Body of pancreas (tissue), 4 donors: ENCODE results near the gene C1QTNF6. TPM values are rescaled to one million over a fixed set of nuclear protein-coding genes. Genes with fewer than 3 reads are reported as not detected.

Source experiments
- ATAC-seq: fragments of 150-250 bp; one replicate; pipeline ENCODE4 v1.9.1; 2016
- DNase-seq, 4 donors: peaks; one replicate each; pipeline ENCODE4 v3.0.0-alpha.2; 2019
- H3K27ac ChIP-seq, 4 donors: fragments of 200-600 bp; sonication (generic); 1 replicate in 3 of 4; 2 replicates in 1 of 4; pipeline versions ENCODE4 v1.5.1 to v1.6.1; 2016 to 2019; ENCODE audit warnings: mild to moderate bottlenecking in 1 of 4, mixed read lengths in 1 of 4, moderate library complexity in 1 of 4
- H3K27me3 ChIP-seq, 2 donors: fragments of 200-600 bp; sonication (generic); one replicate each; pipeline ENCODE4 v1.6.0; 2016; ENCODE audit warnings: mild to moderate bottlenecking in 1 of 2
- H3K36me3 ChIP-seq, 2 donors: fragments of 200-600 bp; sonication (generic); replicated peaks in 1 of 2; 2 replicates each; pipeline ENCODE4 v1.5.1; 2016; ENCODE audit warnings: low read depth in 2 of 2; ENCODE audit not compliant: insufficient read depth in 1 of 2
- H3K4me1 ChIP-seq: fragments of 200-600 bp; sonication (generic); one replicate; pipeline ENCODE4 v1.6.0; 2016
- H3K4me3 ChIP-seq, 2 donors: fragments of 200-600 bp; sonication (generic); 1 replicate in 1 of 2; 2 replicates in 1 of 2; pipeline ENCODE4 v1.5.1; 2016 to 2019
- H3K9me3 ChIP-seq, 3 donors: fragments of 200-600 bp; sonication (generic); 1 replicate in 2 of 3; 2 replicates in 1 of 3; pipeline ENCODE4 v1.5.1; 2016
- POLR2A ChIP-seq, 3 donors: fragments of 450-650 bp; IDR thresholded peaks; one replicate each; pipeline ENCODE4 v1.6.1; 2016; ENCODE audit warnings: antibody characterized with exemption in 3 of 3, mild to moderate bottlenecking in 2 of 3
- WGBS, 2 donors: methylation state at CpG; one replicate each; pipeline ENCODE4 v1.1.5; 2017; 5-methylcytosine and 5-hydroxymethylcytosine counted together
- intact Hi-C: fragments of 100-400 bp; cut with DNase I; formaldehyde crosslinking; loops from one replicate; pipeline ENCODE4 v1.15.1; 2023
- total RNA-seq, 2 donors: library from RNA; depleted of rRNA; stranded (reverse); fragments of >200 nt; gene quantifications; one replicate each; pipeline ENCODE4 v1.1.0, GENCODE V29; 2016
- TF ChIP-seq, protein P1 (sequence below), 7 experiments: fragments of 450-650 bp in 4 of 7; fragments of 200-600 bp in 3 of 7; sonication (generic) in 3 of 7; IDR thresholded peaks; one replicate each; pipeline ENCODE4 v1.5.1; 2016 to 2019; ENCODE audit warnings: antibody characterized with exemption in 7 of 7

C1QTNF6 gene
- total RNA-seq, 2 donors from 2014 or later = 2.0 to 4.7 TPM

DNA sequence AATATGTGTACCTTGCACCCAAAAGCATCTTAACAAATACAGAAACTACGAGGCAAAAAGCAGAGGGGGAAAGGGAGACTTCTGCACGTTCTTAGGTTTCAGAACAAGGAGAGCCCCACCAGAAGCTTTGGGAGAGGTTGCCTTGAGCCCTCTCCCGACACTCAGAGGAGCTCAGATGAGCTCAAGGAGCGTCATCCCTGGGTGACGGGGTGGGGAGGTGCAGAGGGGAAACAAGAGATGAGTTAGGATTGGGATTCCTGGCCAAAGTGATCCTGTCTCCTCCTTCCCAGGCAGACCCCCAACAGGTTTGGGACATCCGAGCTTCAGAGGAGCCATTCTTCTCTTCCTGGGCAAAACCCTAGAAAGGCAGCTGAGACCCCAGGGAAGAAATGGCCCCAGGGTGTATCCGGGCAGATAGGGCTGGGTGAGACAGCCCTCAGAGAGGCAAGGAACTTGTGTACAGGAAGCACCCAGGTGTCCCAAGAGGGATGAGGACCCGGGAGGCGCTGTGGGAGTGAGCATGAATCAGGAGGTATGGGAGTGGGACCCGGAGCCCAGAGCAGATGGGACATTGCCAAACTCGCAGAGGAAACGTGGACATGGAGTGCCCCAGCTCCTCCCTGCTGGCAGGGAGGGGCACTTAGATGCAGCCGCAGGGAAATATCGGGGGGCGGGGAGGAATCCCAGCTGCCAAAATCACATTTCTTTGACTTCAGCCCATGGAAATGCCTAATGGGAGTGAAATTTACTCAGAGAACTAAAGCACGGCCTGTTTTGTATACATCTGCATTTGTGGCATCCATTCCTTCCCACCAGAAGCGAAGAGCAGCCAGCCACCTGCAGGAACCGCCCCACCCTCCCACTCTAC, 12.4 kb downstream of the C1QTNF6 start:
- H3K4me1 ChIP-seq = peaks cover 17% of the 10 kb centered on the region

DNA sequence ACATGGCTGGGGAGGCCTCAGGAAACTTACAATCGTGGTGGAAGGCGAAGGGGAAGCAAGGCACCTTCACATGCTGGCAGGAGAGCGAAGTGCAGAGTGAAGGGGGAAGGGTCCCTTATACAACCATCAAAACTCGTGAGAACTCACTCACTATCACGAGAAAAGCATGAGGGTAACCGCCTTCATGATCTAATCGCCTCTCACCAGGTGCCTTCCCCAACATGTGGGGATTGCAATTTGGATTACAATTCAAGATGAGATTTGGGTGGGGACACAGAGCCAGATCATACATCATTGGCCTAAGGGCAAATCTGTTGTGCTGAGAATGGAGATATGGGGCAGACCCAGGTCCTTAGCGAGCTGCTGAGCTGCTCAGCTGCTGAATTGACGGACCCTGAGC, 13.1 kb downstream of the C1QTNF6 start:
- WGBS, 2 donors = 78 to 81% methylated on average over 9 of the region's 9 CpGs
- H3K4me1 ChIP-seq = peaks cover 17% of the 10 kb centered on the region
- no peak for DNase-seq
- no peaks in the 10 kb centered on the region for H3K27me3 ChIP-seq
- ATAC-seq = no peak
- H3K36me3 ChIP-seq = no peaks in the 10 kb centered on the region
- intact Hi-C loops = no loop called here
- H3K9me3 ChIP-seq = no peaks in the 10 kb centered on the region
- TF ChIP-seq, protein P1, sequence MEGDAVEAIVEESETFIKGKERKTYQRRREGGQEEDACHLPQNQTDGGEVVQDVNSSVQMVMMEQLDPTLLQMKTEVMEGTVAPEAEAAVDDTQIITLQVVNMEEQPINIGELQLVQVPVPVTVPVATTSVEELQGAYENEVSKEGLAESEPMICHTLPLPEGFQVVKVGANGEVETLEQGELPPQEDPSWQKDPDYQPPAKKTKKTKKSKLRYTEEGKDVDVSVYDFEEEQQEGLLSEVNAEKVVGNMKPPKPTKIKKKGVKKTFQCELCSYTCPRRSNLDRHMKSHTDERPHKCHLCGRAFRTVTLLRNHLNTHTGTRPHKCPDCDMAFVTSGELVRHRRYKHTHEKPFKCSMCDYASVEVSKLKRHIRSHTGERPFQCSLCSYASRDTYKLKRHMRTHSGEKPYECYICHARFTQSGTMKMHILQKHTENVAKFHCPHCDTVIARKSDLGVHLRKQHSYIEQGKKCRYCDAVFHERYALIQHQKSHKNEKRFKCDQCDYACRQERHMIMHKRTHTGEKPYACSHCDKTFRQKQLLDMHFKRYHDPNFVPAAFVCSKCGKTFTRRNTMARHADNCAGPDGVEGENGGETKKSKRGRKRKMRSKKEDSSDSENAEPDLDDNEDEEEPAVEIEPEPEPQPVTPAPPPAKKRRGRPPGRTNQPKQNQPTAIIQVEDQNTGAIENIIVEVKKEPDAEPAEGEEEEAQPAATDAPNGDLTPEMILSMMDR (IDR thresholded peaks at IDR 0.05) = no peak
- no peak for TF ChIP-seq POLR2A (IDR thresholded peaks at IDR 0.05)
- H3K27ac ChIP-seq = no peak overlapping the region
- H3K4me3 ChIP-seq = no peak overlapping the region

More for the DNA sequence above, 12.4 kb downstream of the C1QTNF6 start:
- Histone ChIP-seq H3K27ac (peak overlapping the region in 1 of 4 donors; percentile 52), H3K36me3 (no peaks in the 10 kb centered on the region), H3K27me3 (no peaks in the 10 kb centered on the region), H3K9me3 (no peaks in the 10 kb centered on the region), H3K4me3 (no peak overlapping the region)
- TF ChIP-seq POLR2A (IDR thresholded peaks at IDR 0.05) = no peak
- TF ChIP-seq, protein P1 (IDR thresholded peaks at IDR 0.05) = no peak
- DNase-seq = peak in 1 of 4 donors; percentile 7
- WGBS, 2 donors = 58 to 68% methylated on average over 18 of the region's 18 CpGs
- no peak for ATAC-seq
- intact Hi-C loops = no loop called here

DNA sequence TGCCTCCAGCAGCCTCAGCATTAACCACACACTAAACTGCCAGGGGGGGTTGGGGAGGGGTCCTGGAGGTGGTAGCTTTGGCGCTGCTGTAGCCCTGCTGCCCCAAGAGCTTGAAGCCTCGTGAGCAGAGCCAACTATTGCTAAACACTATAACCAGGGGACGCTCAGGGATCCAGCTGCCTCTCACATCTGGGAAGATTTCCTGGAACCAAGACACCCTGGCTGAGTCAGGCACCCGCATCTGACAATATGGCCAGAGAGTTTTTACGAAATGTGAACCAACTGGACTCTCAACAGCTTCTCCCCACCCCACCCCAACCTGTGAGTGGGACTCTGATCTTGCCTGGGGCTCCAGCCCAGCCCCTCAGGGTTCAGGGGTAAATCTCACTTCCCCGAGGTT, 14.3 kb downstream of the C1QTNF6 start:
- WGBS, 2 donors = 50 to 74% methylated on average over 1 to 6 of the region's 6 CpGs
- TF ChIP-seq POLR2A (IDR thresholded peaks at IDR 0.05) = no peak
- TF ChIP-seq, protein P1 (IDR thresholded peaks at IDR 0.05) = no peak
- DNase-seq = peak in 1 of 4 donors; percentile 13
- no peak for ATAC-seq
- Histone ChIP-seq H3K27me3 (no peaks in the 10 kb centered on the region), H3K36me3 (no peaks in the 10 kb centered on the region), H3K4me3 (no peak overlapping the region), H3K9me3 (no peaks in the 10 kb centered on the region), H3K4me1 (peaks cover 14% of the 10 kb centered on the region), H3K27ac (no peak overlapping the region)
- intact Hi-C loops = no loop called here

DNA sequence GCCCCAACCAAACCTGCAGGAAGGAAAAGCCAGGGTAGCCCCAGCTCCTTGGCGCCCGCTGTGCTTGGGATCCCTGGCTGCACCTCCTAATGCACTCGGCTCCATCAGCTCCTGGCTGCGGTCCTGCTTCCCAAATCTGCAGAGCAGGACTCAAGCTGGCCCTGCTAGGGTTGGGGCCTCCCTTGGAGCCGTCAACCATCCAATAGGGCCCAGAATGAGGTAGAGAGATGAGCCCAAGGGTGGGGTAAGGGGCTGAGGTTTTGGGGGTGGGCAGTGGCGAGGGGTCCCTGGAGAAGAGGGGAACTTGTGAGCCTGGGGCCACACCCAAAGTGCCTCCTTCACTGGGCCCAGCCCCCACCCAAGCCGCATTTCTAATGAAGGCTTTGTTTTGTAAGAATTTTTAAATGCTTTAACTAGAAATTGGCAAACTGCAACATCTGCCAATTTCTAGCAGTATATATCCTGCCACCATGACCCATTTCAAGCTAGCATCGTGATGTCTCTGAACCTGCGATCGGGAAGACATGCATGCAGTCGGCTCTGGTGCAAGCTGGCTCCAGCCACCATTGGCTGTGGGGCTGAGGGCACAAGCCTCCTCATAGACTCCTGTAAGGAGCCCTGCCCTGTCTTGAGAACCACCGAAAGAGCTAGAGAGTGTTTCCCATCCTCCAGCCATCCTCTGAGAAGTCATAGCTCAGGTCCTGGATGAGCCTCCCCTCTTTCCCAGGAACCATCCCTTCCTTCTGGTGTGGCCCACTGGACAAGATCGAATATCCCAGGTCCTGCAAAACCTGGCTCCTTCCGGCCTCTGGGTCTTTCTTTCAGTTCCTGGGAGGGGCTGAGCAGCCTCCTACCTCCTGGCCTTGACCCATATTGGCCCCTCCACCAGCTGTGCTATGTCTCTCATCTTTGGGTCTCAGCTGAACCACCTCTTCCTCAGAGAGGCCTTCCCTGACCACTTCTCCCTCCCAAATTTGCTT, 15.5 kb downstream of the C1QTNF6 start:
- WGBS, 2 donors = 77 to 85% methylated on average over 12 to 13 of the region's 14 CpGs
- H3K27ac ChIP-seq = no peak overlapping the region
- H3K4me1 ChIP-seq = peaks cover 4% of the 10 kb centered on the region
- H3K9me3 ChIP-seq = no peaks in the 10 kb centered on the region
- H3K4me3 ChIP-seq = no peak overlapping the region
- DNase-seq (peak in 1 of 4 donors; percentile 8), ATAC-seq (no peak)
- no peaks in the 10 kb centered on the region for H3K27me3 ChIP-seq
- TF ChIP-seq POLR2A (IDR thresholded peaks at IDR 0.05) = no peak
- TF ChIP-seq, protein P1 (IDR thresholded peaks at IDR 0.05) = no peak
- no peaks in the 10 kb centered on the region for H3K36me3 ChIP-seq
- intact Hi-C loops = no loop called here
